ENCODE measurements around the gene GAK.

- TF ChIP-seq CTCF (IDR thresholded peaks at IDR 0.05; ENCODE audit: insufficient read depth, low read depth, low read length) (no peak), EZH2 (IDR thresholded peaks at IDR 0.05; ENCODE audit: insufficient read depth, low read length) (no peak)
Observed at GRCh38 chr4:892780-893179, 39.3 kb downstream of the GAK start.

Data from astrocyte (in vitro differentiated cells and primary cell).